ENCODE results near the gene SPTB.

Gene SPTB

GRCh38 chr14:64850369-64851137, 29.2 kb downstream of the SPTB start:
- DNase-seq (ENCODE audit: low read depth, low spot score) = no peak

GRCh38 chr14:64849940-64850339, 29.8 kb downstream of the SPTB start:
- DNase-seq (ENCODE audit: low read depth, low spot score) = no peak

GRCh38 chr14:64848239-64848638, 31.5 kb downstream of the SPTB start:
- no peak for DNase-seq (ENCODE audit: low read depth, low spot score)

- DNase-seq (ENCODE audit: low read depth, low spot score) = no peak
Observed at GRCh38 chr14:64846319-64846718, 33.4 kb downstream of the SPTB start.

- DNase-seq (ENCODE audit: low read depth, low spot score) = peak; percentile 86
Observed at GRCh38 chr14:64845878-64846277, 33.8 kb downstream of the SPTB start.

GRCh38 chr14:64844969-64845536, 34.7 kb downstream of the SPTB start:
- no peak for DNase-seq (ENCODE audit: low read depth, low spot score)

- no peak for DNase-seq (ENCODE audit: low read depth, low spot score)
Observed at GRCh38 chr14:64844272-64844671, 35.4 kb downstream of the SPTB start.

- DNase-seq (ENCODE audit: low read depth, low spot score) = no peak
Observed at GRCh38 chr14:64843548-64843947, 36.2 kb downstream of the SPTB start.

GRCh38 chr14:64841772-64842750, 37.6 kb downstream of the SPTB start:
- peak; percentile 26 for DNase-seq (ENCODE audit: low read depth, low spot score)

GRCh38 chr14:64841121-64841651, 38.5 kb downstream of the SPTB start:
- DNase-seq (ENCODE audit: low read depth, low spot score) = peak; percentile 78

GRCh38 chr14:64838656-64839055, 41.1 kb downstream of the SPTB start:
- DNase-seq (ENCODE audit: low read depth, low spot score) = no peak

- no peak for DNase-seq (ENCODE audit: low read depth, low spot score)
Observed at GRCh38 chr14:64835431-64835830, 44.3 kb downstream of the SPTB start.

GRCh38 chr14:64834965-64835364, 44.7 kb downstream of the SPTB start:
- no peak for DNase-seq (ENCODE audit: low read depth, low spot score)

GRCh38 chr14:64831419-64831818, 48.3 kb downstream of the SPTB start:
- DNase-seq (ENCODE audit: low read depth, low spot score) = no peak

- DNase-seq (ENCODE audit: low read depth, low spot score) = no peak
Observed at GRCh38 chr14:64830961-64831360, 48.7 kb downstream of the SPTB start.

GRCh38 chr14:64828071-64828470, 51.6 kb downstream of the SPTB start:
- no peak for DNase-seq (ENCODE audit: low read depth, low spot score)

GRCh38 chr14:64826845-64827244, 52.9 kb downstream of the SPTB start:
- DNase-seq (ENCODE audit: low read depth, low spot score) = no peak

- no peak for DNase-seq (ENCODE audit: low read depth, low spot score)
Observed at GRCh38 chr14:64826333-64826732, 53.4 kb downstream of the SPTB start.

- DNase-seq (ENCODE audit: low read depth, low spot score) = no peak
Observed at GRCh38 chr14:64825509-64825908, 54.2 kb downstream of the SPTB start.

GRCh38 chr14:64825006-64825405, 54.7 kb downstream of the SPTB start:
- no peak for DNase-seq (ENCODE audit: low read depth, low spot score)

GRCh38 chr14:64824471-64824870, 55.2 kb downstream of the SPTB start:
- no peak for DNase-seq (ENCODE audit: low read depth, low spot score)

- peak; percentile 89 for DNase-seq (ENCODE audit: low read depth, low spot score)
Observed at GRCh38 chr14:64823305-64823861, 56.3 kb downstream of the SPTB start.

Measured in astrocyte of the hippocampus (primary cell).